DND-41 (cell line): ENCODE measurements around the gene BCL11A.

Experiments used
- CTCF ChIP-seq: IDR thresholded peaks from 2 replicates; pipeline ENCODE4 v1.5.1; 2012; ENCODE audit warnings: borderline replicate concordance, low read length, moderate library complexity, mild to moderate bottlenecking; ENCODE audit not compliant: poor library complexity, severe bottlenecking; ENCODE audit errors: extremely low read depth
- EZH2 ChIP-seq: IDR thresholded peaks from 3 replicates; pipeline ENCODE4 v1.6.1; 2012; ENCODE audit warnings: borderline replicate concordance, low read depth, mild to moderate bottlenecking, moderate library complexity, low read length, inconsistent platforms; ENCODE audit not compliant: severe bottlenecking

GRCh38 chr2:60549928-60550177, 3.6 kb downstream of the BCL11A start:
- TF ChIP-seq CTCF (no peak), EZH2 (no peak)
